Breast epithelium (tissue), 4 donors: ENCODE results near the gene CHMP1B. TPM values are rescaled to one million over a fixed set of nuclear protein-coding genes. Genes with fewer than 3 reads are reported as not detected.
"Not testable (repeated sequence)": the region's sequence is repeated elsewhere in the genome, so short reads cannot be mapped to it uniquely, and the experiment has no call there.

Source experiments
- DNase-seq, 2 donors: peaks; one replicate each; pipeline ENCODE4 v3.0.0-alpha.2; 2019; ENCODE audit warnings: low spot score in 2 of 2
- H3K27ac ChIP-seq, 2 donors: fragments of 200-600 bp; sonication (generic) in 1 of 2; one replicate each; pipeline ENCODE4 v1.5.1; 2016 to 2019; ENCODE audit warnings: mild to moderate bottlenecking in 1 of 2
- H3K27me3 ChIP-seq, 2 donors: fragments of 200-600 bp; sonication (generic) in 1 of 2; one replicate each; pipeline versions ENCODE4 v1.5.1 to v1.6.0; 2017 to 2019; ENCODE audit warnings: control low read depth in 1 of 2, mild to moderate bottlenecking in 1 of 2
- H3K36me3 ChIP-seq: fragments of 200-600 bp; one replicate; pipeline ENCODE4 v1.5.1; 2019
- H3K4me1 ChIP-seq, 2 donors: fragments of 200-600 bp; sonication (generic); one replicate each; pipeline ENCODE4 v1.5.1; 2016 to 2019; ENCODE audit warnings: control low read depth in 1 of 2
- H3K4me3 ChIP-seq, 3 donors: fragments of 200-600 bp; sonication (generic); 1 replicate in 2 of 3; 2 replicates in 1 of 3; pipeline ENCODE4 v1.5.1; 2016 to 2019; ENCODE audit warnings: mild to moderate bottlenecking in 3 of 3, moderate library complexity in 2 of 3
- H3K9me3 ChIP-seq, 2 donors: fragments of 200-600 bp; sonication (generic) in 1 of 2; one replicate each; pipeline ENCODE4 v1.5.1; 2016 to 2019; ENCODE audit warnings: control low read depth in 1 of 2
- POLR2A ChIP-seq: fragments of 450-650 bp; IDR thresholded peaks from one replicate; pipeline ENCODE4 v1.6.1; 2016; ENCODE audit warnings: antibody characterized with exemption, mild to moderate bottlenecking, moderate library complexity
- POLR2AphosphoS5 ChIP-seq, 3 donors: sonication (generic); formaldehyde crosslinking; IDR thresholded peaks; one replicate each; pipeline ENCODE4 v1.6.1; 2017; ENCODE audit warnings: antibody characterized with exemption in 3 of 3
- intact Hi-C: fragments of 100-400 bp; cut with DNase I; formaldehyde crosslinking; loops from one replicate; pipeline ENCODE4 v1.15.1; 2023; ENCODE audit warnings: low total_unique reads
- total RNA-seq, 3 donors: library from RNA; depleted of rRNA; stranded (reverse); fragments of >200 nt; gene quantifications; one replicate each; pipeline ENCODE4 v1.1.0, GENCODE V29; 2016
- TF ChIP-seq, protein P1 (sequence below), 3 donors: fragments of 450-650 bp; IDR thresholded peaks; one replicate each; pipeline ENCODE4 v1.5.1; 2016 to 2017; ENCODE audit warnings: antibody characterized with exemption in 3 of 3, mild to moderate bottlenecking in 3 of 3, moderate library complexity in 3 of 3

CHMP1B gene
- total RNA-seq, 3 donors from 2014 or later, result 41.0 to 63.4 (median 44.8) TPM

- TF ChIP-seq, protein P1, sequence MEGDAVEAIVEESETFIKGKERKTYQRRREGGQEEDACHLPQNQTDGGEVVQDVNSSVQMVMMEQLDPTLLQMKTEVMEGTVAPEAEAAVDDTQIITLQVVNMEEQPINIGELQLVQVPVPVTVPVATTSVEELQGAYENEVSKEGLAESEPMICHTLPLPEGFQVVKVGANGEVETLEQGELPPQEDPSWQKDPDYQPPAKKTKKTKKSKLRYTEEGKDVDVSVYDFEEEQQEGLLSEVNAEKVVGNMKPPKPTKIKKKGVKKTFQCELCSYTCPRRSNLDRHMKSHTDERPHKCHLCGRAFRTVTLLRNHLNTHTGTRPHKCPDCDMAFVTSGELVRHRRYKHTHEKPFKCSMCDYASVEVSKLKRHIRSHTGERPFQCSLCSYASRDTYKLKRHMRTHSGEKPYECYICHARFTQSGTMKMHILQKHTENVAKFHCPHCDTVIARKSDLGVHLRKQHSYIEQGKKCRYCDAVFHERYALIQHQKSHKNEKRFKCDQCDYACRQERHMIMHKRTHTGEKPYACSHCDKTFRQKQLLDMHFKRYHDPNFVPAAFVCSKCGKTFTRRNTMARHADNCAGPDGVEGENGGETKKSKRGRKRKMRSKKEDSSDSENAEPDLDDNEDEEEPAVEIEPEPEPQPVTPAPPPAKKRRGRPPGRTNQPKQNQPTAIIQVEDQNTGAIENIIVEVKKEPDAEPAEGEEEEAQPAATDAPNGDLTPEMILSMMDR (IDR thresholded peaks at IDR 0.05), result no peak
- no peak for TF ChIP-seq POLR2A
- TF ChIP-seq POLR2AphosphoS5 (IDR thresholded peaks at IDR 0.05), result no peak
- no peak overlapping the region for H3K27ac ChIP-seq
- H3K27me3 ChIP-seq, result no peaks in the 10 kb centered on the region
- no peak for DNase-seq
- intact Hi-C loops, result no loop called here
- H3K9me3 ChIP-seq, result no peaks in the 10 kb centered on the region
- H3K4me1 ChIP-seq, result no peaks in the 10 kb centered on the region
- no peaks in the 10 kb centered on the region for H3K36me3 ChIP-seq
- H3K4me3 ChIP-seq, result no peak overlapping the region
Observed at GRCh38 chr18:11886577-11887110, 35.4 kb downstream of the CHMP1B start.

GRCh38 chr18:11887328-11888128 is 36.3 kb downstream of the CHMP1B start:
- Histone ChIP-seq H3K27me3 (no peaks in the 10 kb centered on the region), H3K4me1 (no peaks in the 10 kb centered on the region), H3K9me3 (no peaks in the 10 kb centered on the region), H3K27ac (no peak overlapping the region), H3K36me3 (no peaks in the 10 kb centered on the region), H3K4me3 (no peak overlapping the region)
- intact Hi-C loops, result no loop called here
- TF ChIP-seq, protein P1 (IDR thresholded peaks at IDR 0.05), result no peak
- no peak for TF ChIP-seq POLR2AphosphoS5 (IDR thresholded peaks at IDR 0.05)
- no peak for TF ChIP-seq POLR2A
- DNase-seq, result no peak

DNA sequence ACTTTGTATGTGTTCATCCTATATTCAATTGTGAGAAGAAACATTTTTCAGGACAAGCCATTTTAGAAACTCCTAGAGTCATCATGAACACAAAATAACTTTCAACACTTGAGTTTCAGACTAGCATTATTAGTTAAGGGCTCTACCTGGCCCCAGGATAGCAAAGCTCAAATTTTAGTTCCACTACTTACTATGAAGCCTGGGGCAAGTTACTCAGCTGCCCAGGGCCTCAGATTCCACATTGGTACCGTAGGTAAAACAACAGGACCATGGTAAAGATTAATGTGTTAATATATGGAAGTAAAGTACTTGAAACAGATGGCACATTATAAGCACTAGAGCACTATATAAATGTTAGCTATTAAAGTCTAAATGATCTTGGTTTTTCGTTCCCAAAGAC is 37.5 kb downstream of the CHMP1B start:
- Histone ChIP-seq H3K9me3 (no peaks in the 10 kb centered on the region), H3K4me3 (no peak overlapping the region), H3K36me3 (no peaks in the 10 kb centered on the region), H3K27ac (no peak overlapping the region), H3K27me3 (no peaks in the 10 kb centered on the region), H3K4me1 (no peaks in the 10 kb centered on the region)
- no peak for DNase-seq
- intact Hi-C loops, result no loop called here
- TF ChIP-seq POLR2AphosphoS5 (IDR thresholded peaks at IDR 0.05), result no peak
- TF ChIP-seq POLR2A, result no peak
- TF ChIP-seq, protein P1 (IDR thresholded peaks at IDR 0.05), result no peak

DNA sequence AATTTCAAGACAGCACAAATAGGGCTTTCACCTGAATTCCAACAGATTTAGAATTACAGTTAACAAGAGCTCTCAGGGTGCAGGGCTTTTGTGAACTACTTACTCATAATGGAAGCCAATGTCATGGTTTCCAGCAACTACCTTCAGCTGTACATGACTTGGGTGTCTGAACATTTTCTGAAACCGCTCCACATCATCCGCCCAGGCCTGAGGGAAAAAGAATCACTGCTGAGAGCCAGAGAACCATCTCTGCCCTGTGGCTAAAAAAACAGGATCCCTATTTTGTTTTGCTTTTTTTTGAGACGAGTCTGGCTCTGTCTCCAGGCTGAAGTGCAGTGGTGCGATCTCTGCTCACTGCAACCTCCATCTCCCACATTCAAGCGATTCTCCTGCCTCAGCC is 38.1 kb downstream of the CHMP1B start:
- Histone ChIP-seq H3K9me3 (no peaks in the 10 kb centered on the region), H3K27ac (no peak overlapping the region), H3K4me3 (no peak overlapping the region), H3K27me3 (no peaks in the 10 kb centered on the region), H3K36me3 (no peaks in the 10 kb centered on the region), H3K4me1 (no peaks in the 10 kb centered on the region)
- intact Hi-C loops, result no loop called here
- no peak for DNase-seq
- TF ChIP-seq POLR2A (no peak), POLR2AphosphoS5 (IDR thresholded peaks at IDR 0.05) (no peak)
- TF ChIP-seq, protein P1 (IDR thresholded peaks at IDR 0.05), result no peak

DNA sequence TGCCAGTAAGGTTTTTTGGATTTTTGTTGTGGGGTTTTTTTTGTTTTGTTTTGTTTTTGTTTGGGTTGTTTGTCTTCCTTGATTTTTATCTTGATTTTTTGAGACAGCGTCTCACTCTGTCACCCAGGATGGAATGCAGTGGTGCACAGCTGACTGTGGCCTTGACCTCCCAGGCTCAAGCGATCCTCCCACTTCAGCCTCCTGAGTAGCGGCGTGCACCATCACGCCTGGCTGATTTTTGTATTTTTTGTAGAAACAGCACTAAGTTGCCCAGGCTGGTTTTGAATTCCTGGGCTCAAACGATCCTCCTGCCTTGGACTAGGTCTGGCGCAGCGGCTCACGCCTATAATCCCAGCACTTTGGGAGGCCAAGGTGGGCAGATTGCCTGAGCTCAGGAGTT is 40.5 kb downstream of the CHMP1B start:
- Histone ChIP-seq H3K4me3 (no peak overlapping the region), H3K27me3 (no peaks in the 10 kb centered on the region), H3K9me3 (no peaks in the 10 kb centered on the region), H3K27ac (no peak overlapping the region), H3K36me3 (no peaks in the 10 kb centered on the region), H3K4me1 (no peaks in the 10 kb centered on the region)
- intact Hi-C loops, result no loop called here
- no peak for DNase-seq
- TF ChIP-seq POLR2A (no peak), POLR2AphosphoS5 (IDR thresholded peaks at IDR 0.05) (no peak)
- TF ChIP-seq, protein P1 (IDR thresholded peaks at IDR 0.05), result no peak

DNA sequence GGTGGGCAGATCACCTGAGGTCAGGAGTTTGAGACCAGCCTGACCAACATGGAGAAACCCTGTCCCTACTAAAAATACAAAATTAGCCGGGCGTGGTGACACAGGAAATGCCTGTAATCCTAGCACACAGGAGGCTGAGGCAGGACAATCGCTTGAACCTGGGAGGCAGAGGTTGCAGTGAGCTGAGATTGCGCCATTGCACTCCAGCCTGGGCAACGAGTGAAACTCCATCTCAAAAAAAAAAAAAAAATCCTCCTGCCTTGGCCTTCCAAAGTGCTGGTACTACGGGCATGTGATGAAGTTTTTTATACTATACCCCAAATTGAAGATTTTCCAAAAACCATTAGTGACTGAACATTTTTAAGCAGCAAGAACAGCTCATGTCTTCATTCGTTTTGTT is 41.2 kb downstream of the CHMP1B start:
- H3K9me3 ChIP-seq, H3K27ac ChIP-seq, H3K4me3 ChIP-seq, DNase-seq, H3K4me1 ChIP-seq, H3K27me3 ChIP-seq, H3K36me3 ChIP-seq, intact Hi-C loops: not testable (repeated sequence)
